OCI-LY3 (cell line): ENCODE measurements around the gene DPP10.

Experiments used
- CTCF ChIP-seq: fragments of 200-600, 300-600 bp; sonication (generic); IDR thresholded peaks from 2 replicates; pipeline ENCODE4 v1.5.1; 2014; ENCODE audit warnings: antibody characterized with exemption, low read length, low read depth
- EZH2phosphoT487 ChIP-seq: fragments of 200-600 bp; shearing (Covaris generic); IDR thresholded peaks from 2 replicates; pipeline ENCODE4 v1.6.1; 2018; ENCODE audit warnings: antibody characterized with exemption, mixed run types, low read depth

- no peak for TF ChIP-seq CTCF
- TF ChIP-seq EZH2phosphoT487 = no peak
Observed at GRCh38 chr2:114515882-114516281, 73.4 kb downstream of the DPP10 start.
